Stimulated activated naive B cell treated with anti-CD40 and anti-IgM and Interleukin-4, amounts not matched to agents 10 μg/mL and 1 μg/mL and 100 μg/mL, for 72 hours (primary cell): ENCODE results near the gene CACNA1D.

ENCODE experiments used
- ATAC-seq, 2 donors: fragments of 150-1000 bp; cut with Tn5 transposase; replicated peaks; 2 replicates each; pipeline ENCODE4 v1.10.0; 2021; ENCODE audit warnings: moderate library complexity in 1 of 2
- DNase-seq: peaks from one replicate; pipeline ENCODE4 v3.0.0; 2021
- H3K27ac Mint-ChIP-seq: one replicate; pipeline ENCODE4 v1.8.0; 2022; ENCODE audit warnings: mild to moderate bottlenecking, mixed read lengths
- H3K27me3 Mint-ChIP-seq, 2 donors: one replicate each; pipeline ENCODE4 v1.8.0; 2022; ENCODE audit warnings: mixed read lengths in 2 of 2
- H3K36me3 Mint-ChIP-seq, 2 donors: one replicate each; pipeline ENCODE4 v1.8.0; 2022; ENCODE audit warnings: mixed read lengths in 2 of 2, mild to moderate bottlenecking in 1 of 2
- H3K4me1 Mint-ChIP-seq, 2 donors: one replicate each; pipeline ENCODE4 v1.8.0; 2022; ENCODE audit warnings: mixed read lengths in 2 of 2, mild to moderate bottlenecking in 1 of 2
- H3K4me3 Mint-ChIP-seq, 2 donors: one replicate each; pipeline ENCODE4 v1.8.0; 2022; ENCODE audit warnings: mild to moderate bottlenecking in 2 of 2, mixed read lengths in 2 of 2, moderate library complexity in 1 of 2
- H3K9me3 Mint-ChIP-seq, 2 donors: one replicate each; pipeline ENCODE4 v1.8.0; 2022; ENCODE audit warnings: mixed read lengths in 2 of 2, mild to moderate bottlenecking in 1 of 2

Gene CACNA1D

GRCh38 chr3:53843195-53844177 lies 349.1 kb downstream of the CACNA1D start:
- Mint-ChIP-seq H3K4me1 (peaks cover 36 to 60% of the 10 kb centered on the region in 2 donors), H3K27ac (peak overlapping the region; percentile 74), H3K36me3 (peaks cover 38 to 45% of the 10 kb centered on the region in 2 donors), H3K27me3 (peaks cover 10 to 52% of the 10 kb centered on the region in 2 donors), H3K4me3 (peak overlapping the region; percentile 61 to 88), H3K9me3 (no peaks in the 10 kb centered on the region)
- ATAC-seq = peak; percentile 66 to 69
- DNase-seq = peak; percentile 65

- Mint-ChIP-seq H3K9me3 (no peaks in the 10 kb centered on the region), H3K27ac (peak overlapping the region; percentile 74), H3K4me1 (peaks cover 40 to 57% of the 10 kb centered on the region in 2 donors), H3K4me3 (peak overlapping the region; percentile 61 to 88), H3K36me3 (peaks cover 36 to 42% of the 10 kb centered on the region in 2 donors), H3K27me3 (peaks cover 16 to 49% of the 10 kb centered on the region in 2 donors)
- ATAC-seq = peak; percentile 21 to 23
- DNase-seq = no peak
Observed at GRCh38 chr3:53844262-53845102, 350.1 kb downstream of the CACNA1D start.

- H3K27ac Mint-ChIP-seq = peak overlapping the region; percentile 74
- peaks cover 12 to 49% of the 10 kb centered on the region in 2 donors for H3K27me3 Mint-ChIP-seq
Observed at GRCh38 chr3:53845103-53845880, 350.9 kb downstream of the CACNA1D start.

DNA sequence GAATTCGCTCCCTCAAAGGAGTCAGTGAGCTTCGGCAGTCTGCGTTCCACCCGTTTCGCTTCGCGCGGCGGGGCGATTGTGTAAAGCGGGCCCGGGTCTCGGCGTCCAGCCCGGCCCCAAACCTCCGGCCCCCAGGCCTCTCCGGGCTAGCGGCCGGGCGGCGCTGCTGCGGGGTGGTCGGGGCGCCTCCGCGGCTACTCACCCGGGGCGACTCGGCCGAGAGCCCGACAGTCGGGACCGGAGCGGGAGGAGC lies 351.4 kb downstream of the CACNA1D start:
- Mint-ChIP-seq H3K27ac (no peak overlapping the region), H3K4me3 (peak overlapping the region; percentile 61 to 88), H3K4me1 (peaks cover 40 to 52% of the 10 kb centered on the region in 2 donors), H3K9me3 (no peaks in the 10 kb centered on the region), H3K27me3 (peaks cover 12 to 49% of the 10 kb centered on the region in 2 donors), H3K36me3 (peaks cover 35 to 41% of the 10 kb centered on the region in 2 donors)
- DNase-seq = no peak
- ATAC-seq = no peak

More at GRCh38 chr3:53845103-53845880, 350.9 kb downstream of the CACNA1D start:
- peak; percentile 17 for DNase-seq
- H3K36me3 Mint-ChIP-seq = peaks cover 39 to 44% of the 10 kb centered on the region in 2 donors
- H3K4me1 Mint-ChIP-seq = peaks cover 40 to 52% of the 10 kb centered on the region in 2 donors
- H3K4me3 Mint-ChIP-seq = peak overlapping the region; percentile 61 to 88
- no peaks in the 10 kb centered on the region for H3K9me3 Mint-ChIP-seq
- no peak for ATAC-seq

- no peaks in the 10 kb centered on the region for H3K9me3 Mint-ChIP-seq
- DNase-seq (peak; percentile 60), ATAC-seq (peak; percentile 40 to 47)
- H3K4me1 Mint-ChIP-seq = peaks cover 42 to 52% of the 10 kb centered on the region in 2 donors
- H3K36me3 Mint-ChIP-seq = peaks cover 39 to 44% of the 10 kb centered on the region in 2 donors
- peak within 1 kb of the TSS; percentile 83 to 88 for H3K4me3 Mint-ChIP-seq
- H3K27me3 Mint-ChIP-seq = peaks cover 16 to 49% of the 10 kb centered on the region in 2 donors
- peak within 1 kb of the TSS; percentile 74 for H3K27ac Mint-ChIP-seq
Observed at GRCh38 chr3:53846134-53846850, 351.9 kb downstream of the CACNA1D start, which contains the start of the genes CHDH and IL17RB. Gene CHDH, minus strand, starts transcription at chr3:53846419. Its CDS starts 22,411 bp downstream, at chr3:53824008. Gene IL17RB, plus strand, starts transcription at chr3:53846568. Its CDS starts 21 bp downstream, at chr3:53846589.

GRCh38 chr3:53846851-53847155 lies 352.4 kb downstream of the CACNA1D start:
- H3K9me3 Mint-ChIP-seq = no peaks in the 10 kb centered on the region
- ATAC-seq (no peak), DNase-seq (no peak)
- peak overlapping the region; percentile 56 for H3K27ac Mint-ChIP-seq
- peaks cover 18 to 49% of the 10 kb centered on the region in 2 donors for H3K27me3 Mint-ChIP-seq
- peaks cover 42 to 52% of the 10 kb centered on the region in 2 donors for H3K4me1 Mint-ChIP-seq
- peaks cover 40 to 45% of the 10 kb centered on the region in 2 donors for H3K36me3 Mint-ChIP-seq
- H3K4me3 Mint-ChIP-seq = peak overlapping the region; percentile 83 to 88

DNA sequence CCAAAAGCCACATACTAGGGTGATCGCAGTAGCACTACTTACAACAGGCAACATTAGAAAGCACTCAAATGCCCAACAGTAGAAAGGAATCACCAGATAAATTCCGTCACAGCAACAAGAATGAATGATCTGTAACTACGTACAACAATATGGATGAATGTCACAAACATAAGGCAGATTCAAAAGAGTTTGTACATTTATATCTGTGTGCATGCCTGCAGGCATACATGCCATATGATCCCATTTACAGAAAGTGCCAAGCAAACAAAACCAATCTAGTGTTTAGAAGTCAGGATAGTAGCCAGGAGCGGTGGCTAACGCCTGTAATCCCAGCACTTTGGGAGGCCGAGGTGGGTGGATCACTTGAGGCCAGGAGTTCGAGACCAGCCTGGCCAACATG lies 355.5 kb downstream of the CACNA1D start:
- H3K4me1 Mint-ChIP-seq = peaks cover 17 to 24% of the 10 kb centered on the region in 2 donors
- H3K27ac Mint-ChIP-seq = no peak overlapping the region
- no peaks in the 10 kb centered on the region for H3K9me3 Mint-ChIP-seq
- H3K27me3 Mint-ChIP-seq = peaks cover 18 to 40% of the 10 kb centered on the region in 2 donors
- no peak overlapping the region for H3K4me3 Mint-ChIP-seq
- ATAC-seq (no peak), DNase-seq (no peak)
- H3K36me3 Mint-ChIP-seq = peaks cover 37 to 45% of the 10 kb centered on the region in 2 donors

- peaks cover 39 to 41% of the 10 kb centered on the region in 2 donors for H3K36me3 Mint-ChIP-seq
- H3K4me3 Mint-ChIP-seq = no peak overlapping the region
- ATAC-seq (no peak), DNase-seq (no peak)
- peaks cover 13 to 17% of the 10 kb centered on the region in 2 donors for H3K4me1 Mint-ChIP-seq
- H3K9me3 Mint-ChIP-seq = no peaks in the 10 kb centered on the region
- H3K27ac Mint-ChIP-seq = peak overlapping the region; percentile 20
- peaks cover 13 to 32% of the 10 kb centered on the region in 2 donors for H3K27me3 Mint-ChIP-seq
Observed at GRCh38 chr3:53850895-53851294, 356.5 kb downstream of the CACNA1D start.

GRCh38 chr3:53856964-53857363 lies 362.6 kb downstream of the CACNA1D start:
- peaks cover 20 to 30% of the 10 kb centered on the region in 2 donors for H3K4me1 Mint-ChIP-seq
- ATAC-seq (peak; percentile 67 to 73), DNase-seq (no peak)
- H3K9me3 Mint-ChIP-seq = no peaks in the 10 kb centered on the region
- H3K27ac Mint-ChIP-seq = peak overlapping the region; percentile 73
- H3K27me3 Mint-ChIP-seq = no peaks in the 10 kb centered on the region
- H3K36me3 Mint-ChIP-seq = peaks cover 50 to 55% of the 10 kb centered on the region in 2 donors
- H3K4me3 Mint-ChIP-seq = no peak overlapping the region

GRCh38 chr3:53858096-53858741 lies 363.8 kb downstream of the CACNA1D start:
- ATAC-seq (peak; percentile 50 to 57), DNase-seq (no peak)
- H3K27me3 Mint-ChIP-seq = no peaks in the 10 kb centered on the region
- peaks cover 57 to 59% of the 10 kb centered on the region in 2 donors for H3K36me3 Mint-ChIP-seq
- no peaks in the 10 kb centered on the region for H3K9me3 Mint-ChIP-seq
- no peak overlapping the region for H3K4me3 Mint-ChIP-seq
- H3K27ac Mint-ChIP-seq = peak overlapping the region; percentile 76
- H3K4me1 Mint-ChIP-seq = peaks cover 24 to 30% of the 10 kb centered on the region in 2 donors

GRCh38 chr3:53859178-53859577 lies 364.8 kb downstream of the CACNA1D start:
- Mint-ChIP-seq H3K27me3 (no peaks in the 10 kb centered on the region), H3K27ac (peak overlapping the region; percentile 17), H3K9me3 (no peaks in the 10 kb centered on the region), H3K4me1 (peaks cover 26 to 30% of the 10 kb centered on the region in 2 donors), H3K4me3 (no peak overlapping the region), H3K36me3 (peaks cover 53 to 67% of the 10 kb centered on the region in 2 donors)
- DNase-seq (no peak), ATAC-seq (no peak)

DNA sequence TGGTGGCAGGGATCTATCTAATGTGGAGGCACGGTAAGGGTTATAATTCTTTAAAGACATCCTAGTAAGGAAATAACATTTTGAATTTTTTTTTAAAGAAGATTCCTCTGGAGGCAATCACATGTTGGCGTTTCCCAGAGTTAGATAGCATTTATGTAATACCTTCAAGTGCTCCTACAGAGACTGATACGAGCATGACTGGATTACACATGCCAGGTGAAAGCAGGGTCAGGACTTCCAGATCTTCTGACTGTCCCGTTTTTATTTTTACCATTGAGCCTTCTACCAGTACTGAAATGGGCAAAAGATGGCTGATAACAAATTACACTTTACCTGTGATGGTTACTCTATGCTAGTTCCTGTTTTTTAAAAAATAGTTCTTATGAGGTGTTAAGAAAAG lies 365.8 kb downstream of the CACNA1D start:
- no peak for DNase-seq
- Mint-ChIP-seq H3K9me3 (no peaks in the 10 kb centered on the region), H3K4me3 (no peak overlapping the region), H3K36me3 (peaks cover 55 to 69% of the 10 kb centered on the region in 2 donors), H3K27ac (no peak overlapping the region), H3K4me1 (peaks cover 29 to 37% of the 10 kb centered on the region in 2 donors), H3K27me3 (no peaks in the 10 kb centered on the region)
- no peak for ATAC-seq

DNA sequence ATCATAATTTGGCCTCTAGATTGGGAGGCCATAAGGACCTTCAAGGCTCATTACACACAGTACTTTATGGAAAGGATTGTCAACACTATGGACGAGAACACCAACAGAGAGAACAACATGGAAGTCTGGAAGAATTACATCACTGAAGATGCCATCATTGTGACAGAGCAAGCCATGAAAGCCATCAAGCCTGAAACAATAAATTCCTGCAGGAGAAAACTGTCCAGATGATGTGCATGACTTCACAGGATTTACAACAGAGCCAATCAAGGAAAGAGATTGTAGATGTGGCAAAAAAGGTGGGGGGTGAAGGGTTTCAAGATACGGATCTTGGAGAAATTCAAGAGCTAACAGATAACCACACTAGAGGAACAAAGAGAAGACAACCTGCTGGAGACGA lies 367.8 kb downstream of the CACNA1D start:
- H3K4me3 Mint-ChIP-seq = no peak overlapping the region
- H3K36me3 Mint-ChIP-seq = peaks cover 43 to 67% of the 10 kb centered on the region in 2 donors
- H3K27me3 Mint-ChIP-seq = no peaks in the 10 kb centered on the region
- no peak for ATAC-seq
- no peaks in the 10 kb centered on the region for H3K9me3 Mint-ChIP-seq
- H3K27ac Mint-ChIP-seq = no peak overlapping the region
- DNase-seq = no peak
- peaks cover 23 to 27% of the 10 kb centered on the region in 2 donors for H3K4me1 Mint-ChIP-seq
